Medulla oblongata (tissue), 1 donor: Measurements from ENCODE around the gene SOX10.

Experiments used
- DNase-seq: peaks from one replicate; pipeline ENCODE4 v3.0.0-alpha.2; 2015; ENCODE audit errors: extremely low spot score

Gene SOX10

DNA sequence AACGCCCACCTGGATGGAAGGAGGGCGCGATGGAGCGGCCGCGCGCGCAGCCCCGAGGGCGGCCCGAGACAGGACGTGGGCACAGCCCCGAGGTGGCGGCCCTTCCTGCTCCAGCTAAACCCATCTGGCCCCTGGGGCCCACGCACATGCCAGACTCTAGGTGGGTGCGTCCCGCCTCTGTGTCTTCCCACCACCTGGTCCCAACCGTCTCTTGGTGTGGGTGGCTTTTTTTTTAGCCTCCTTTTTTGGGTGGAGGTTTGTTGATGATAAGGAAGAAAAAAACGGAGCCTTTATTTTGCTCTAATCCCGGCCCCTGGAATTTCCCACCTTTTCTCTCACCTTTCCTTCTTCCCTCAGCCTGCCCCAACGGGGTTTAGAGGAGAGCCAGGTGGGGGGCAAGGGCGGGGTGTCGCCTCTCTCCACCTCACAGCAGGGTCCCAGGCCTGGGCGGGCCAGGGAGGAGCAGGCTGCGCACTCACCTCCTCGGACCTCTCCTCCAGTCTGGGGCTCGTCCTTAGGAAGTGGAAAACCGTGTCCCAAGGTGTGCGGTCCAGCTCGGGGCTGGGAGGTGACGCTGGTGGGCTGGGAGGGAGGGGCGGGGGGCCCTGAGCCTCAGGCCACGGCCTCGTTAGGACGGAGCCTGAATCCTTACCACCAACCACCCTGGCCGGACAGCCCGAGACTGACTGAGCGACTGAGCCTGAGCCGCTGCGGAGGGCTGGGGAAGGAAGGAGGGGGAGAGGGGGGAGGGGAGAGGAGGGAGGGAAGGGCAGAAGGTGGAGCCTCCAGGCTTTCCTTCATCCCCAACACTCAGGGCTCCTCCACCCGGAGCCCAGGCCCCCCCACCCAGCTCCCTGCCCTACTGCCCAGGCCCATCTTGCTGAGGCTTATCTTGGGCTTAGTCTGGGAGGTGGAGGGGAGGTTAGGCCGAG lies at the start of gene SOX10:
Gene SOX10, minus strand, starts transcription at position 696 of the 932 bp plus-strand sequence. CDS start 771 bp downstream, outside the sequence.
- DNase-seq, result peak; percentile 85

DNA sequence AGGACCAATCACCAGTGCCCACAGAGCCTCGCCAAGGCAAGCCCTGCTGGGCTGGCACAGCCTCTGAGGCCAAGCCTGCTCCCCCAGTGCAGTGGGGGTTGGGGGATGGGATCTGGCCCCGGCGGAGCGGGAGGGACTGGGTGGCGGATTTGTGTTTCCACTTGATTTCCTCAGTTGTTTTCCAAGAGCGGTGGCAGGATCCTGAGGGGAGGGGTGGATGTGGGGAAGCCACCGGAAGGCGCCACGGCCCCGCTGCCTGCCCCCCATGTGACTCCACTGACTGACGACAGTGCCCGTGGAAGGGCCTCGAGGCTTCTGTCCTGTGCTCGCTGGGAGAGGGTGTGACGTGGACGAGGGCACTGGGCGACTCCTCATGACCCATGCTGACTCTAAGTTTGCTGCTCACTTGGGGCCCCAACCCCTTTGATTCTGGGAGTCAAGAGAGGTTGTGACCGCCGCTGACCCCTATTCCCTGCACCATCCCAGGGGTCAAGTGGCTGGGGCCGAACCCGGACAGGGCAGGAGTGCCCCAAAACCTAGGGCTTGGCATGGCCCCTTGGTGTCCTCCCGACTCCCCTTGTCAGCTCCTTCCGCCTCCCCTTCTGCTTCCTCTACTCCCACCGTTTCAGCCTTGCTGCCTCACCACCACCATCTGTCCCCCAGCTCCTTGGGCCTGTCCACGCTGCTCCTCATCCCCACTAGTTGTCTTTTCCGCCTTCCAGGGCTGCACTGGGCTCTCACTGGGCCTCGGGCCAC lies 49.3 kb upstream of the SOX10 start:
- peak; percentile 92 for DNase-seq

DNA sequence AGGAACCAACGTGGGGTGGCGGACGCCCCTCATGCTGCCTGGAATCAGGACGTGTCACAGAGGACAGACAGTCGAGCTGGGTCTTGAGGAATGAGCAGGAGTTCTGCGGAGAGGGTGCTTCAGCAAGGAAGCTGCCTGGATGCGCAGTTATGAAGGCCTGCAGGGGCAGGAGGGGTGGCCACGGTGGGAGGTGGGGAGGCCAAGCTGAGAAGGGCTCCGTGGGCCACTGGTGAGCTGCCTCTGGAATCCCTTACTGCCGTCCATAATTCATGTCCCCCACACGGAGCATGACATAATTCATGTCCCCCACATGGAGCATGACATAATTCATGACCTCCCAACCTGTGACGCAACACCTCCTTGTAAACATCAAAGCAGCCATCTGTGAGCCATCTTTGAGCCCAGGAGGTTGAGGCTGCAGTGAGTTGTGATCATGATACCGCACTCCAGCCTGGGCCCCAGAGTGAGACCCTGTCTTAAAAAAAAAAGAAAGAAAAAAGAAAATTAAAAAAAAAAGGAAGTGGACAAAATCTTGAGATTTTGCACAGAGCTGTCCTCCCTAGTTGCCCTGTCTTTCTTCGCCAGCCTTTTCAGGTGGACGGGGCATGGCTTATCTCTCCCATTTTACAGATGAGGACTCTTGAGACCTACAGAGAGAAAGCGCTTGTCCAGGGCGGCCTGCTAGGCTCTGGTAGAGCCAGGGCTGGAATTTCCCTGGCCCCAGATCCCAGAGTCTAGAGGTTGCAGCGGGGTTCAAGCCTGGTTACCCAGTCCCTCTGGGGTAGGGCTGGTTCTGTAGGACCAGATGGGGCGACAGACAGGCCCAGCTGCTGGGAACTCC lies 48.5 kb upstream of the SOX10 start:
- no peak for DNase-seq

DNA sequence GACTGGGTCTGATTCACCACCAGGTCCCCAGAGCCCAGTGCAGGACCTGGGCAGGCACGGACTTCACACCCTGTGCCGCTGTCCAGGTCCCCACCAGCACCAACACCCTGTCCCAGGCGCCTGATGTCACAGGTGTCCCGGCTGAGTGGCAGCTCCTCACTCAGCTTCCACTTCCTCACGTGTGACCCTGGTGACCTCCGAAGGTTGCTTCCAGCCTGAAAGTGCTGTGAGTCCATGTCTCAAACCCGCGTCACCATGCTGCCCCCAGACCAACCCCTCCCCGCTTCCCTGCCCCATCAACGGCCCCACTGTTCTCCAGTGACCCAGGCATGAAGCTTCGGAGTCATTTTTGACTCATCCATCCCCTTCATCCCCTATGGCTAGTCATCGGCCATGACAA lies 47.1 kb upstream of the SOX10 start:
- DNase-seq, result no peak

DNA sequence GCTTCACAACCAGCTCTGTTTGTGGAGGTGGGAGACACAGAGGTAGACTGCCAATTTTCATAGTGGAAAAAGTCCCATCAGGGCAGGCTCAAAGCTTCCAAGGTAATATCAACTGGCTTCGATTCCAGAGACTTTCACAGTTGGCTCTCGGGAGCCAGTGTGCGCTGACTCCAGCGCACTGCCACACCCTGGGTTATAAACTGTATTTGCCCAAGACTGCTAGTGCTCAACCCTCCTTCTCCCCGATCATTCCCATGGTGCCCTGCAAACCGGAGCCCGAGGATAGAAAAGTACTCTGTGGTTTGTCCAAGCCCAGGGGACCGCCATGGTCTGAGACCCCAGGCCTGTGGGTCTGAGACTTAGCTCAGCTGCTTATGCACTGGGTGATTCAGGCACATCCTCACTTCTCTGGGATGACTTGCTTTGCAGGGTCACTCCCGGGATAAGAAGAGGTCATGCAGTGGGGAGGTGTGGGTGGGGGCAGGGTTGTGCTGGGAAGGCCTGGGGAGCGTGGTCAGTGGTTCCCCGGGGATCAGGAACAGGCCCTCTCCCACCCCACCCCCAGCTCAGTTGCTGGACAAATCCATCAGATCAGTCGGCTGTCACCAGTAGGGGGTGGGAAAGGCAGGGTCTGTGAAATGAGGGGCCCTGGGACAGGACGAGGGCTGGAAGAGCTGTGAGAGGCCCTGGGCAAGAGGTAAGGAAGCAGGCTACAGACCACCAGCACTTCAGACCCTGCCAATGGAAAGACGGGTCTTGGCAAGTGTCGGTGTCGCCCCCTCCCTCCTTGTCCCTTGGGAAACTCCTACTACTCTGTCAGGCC lies 46.2 kb upstream of the SOX10 start:
- no peak for DNase-seq

DNA sequence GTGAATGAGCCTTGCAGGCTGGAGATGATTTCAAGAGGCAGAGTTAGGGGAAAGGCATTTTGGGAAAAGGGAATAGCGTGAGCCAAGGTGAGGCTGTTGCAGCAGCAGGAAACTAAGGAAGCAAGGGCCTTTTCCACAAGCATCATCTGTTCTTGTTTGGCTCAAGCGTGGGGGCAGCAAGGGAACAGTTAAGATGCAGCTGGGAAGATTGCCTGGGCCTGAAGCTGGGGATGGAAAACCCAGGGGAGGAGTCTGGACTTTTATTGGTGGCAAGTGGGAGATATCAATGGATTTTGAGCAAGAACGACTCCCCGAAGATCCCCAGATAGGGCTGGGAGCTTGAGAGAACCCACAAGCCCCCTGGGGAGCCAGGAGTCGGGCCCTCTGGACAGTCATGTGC lies 45.5 kb upstream of the SOX10 start:
- DNase-seq, result no peak

DNA sequence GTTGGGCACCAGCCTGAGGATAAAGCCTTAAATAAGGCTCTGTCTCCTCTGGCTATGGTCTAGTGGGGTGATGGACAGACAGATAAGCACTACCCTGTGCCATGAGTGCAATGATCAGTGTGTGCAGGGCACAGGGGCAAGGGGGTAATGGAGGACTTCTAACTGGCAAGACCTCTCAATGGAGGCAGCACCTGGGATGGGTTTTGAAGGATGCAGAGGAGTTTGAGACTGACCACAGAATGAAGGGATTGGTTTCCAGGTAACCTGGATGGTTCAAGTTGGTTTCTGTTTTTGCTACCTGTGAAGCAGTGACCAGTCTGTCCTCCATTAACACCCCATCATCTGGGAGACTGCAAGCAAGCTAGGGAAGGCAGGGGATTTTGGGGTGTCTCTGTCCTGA lies 45.0 kb upstream of the SOX10 start:
- no peak for DNase-seq

DNA sequence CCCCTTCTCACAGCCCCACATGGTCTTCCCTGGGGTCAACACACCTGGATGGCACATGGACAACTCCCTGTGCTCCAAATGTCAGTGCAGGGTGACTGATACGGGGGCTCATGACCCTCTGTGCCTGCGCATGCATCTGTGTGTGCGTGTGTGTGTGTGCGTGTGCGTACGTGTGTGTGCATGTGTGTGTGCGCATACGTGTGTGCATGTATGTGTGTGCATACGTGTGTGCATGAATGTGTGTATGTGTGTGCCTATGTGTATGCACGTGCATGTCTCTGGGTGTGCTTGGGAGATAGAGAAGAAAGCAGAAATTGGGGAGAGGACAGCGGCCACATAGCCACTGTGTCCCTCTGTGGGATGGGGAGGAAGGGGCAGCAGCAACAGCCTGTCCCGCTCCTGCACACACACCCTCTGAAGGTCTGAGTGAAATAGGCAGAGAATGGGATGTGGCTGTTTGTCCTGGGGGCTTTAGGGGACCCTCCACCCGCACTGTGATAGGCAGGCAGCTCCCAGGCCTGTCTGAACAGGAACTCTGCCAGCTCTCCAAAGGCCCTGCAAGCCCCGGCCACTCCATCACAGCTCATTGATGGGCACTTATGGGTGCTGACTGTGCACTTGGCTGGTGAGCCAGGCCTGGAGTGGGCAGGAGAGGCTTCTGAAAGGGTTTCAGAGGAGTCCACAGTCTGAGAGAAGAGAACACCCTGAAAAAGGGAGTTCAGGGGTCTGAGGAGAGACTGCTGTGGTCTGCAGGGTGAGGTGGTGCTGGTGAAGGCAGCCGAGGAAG lies 44.2 kb upstream of the SOX10 start:
- peak; percentile 38 for DNase-seq

DNA sequence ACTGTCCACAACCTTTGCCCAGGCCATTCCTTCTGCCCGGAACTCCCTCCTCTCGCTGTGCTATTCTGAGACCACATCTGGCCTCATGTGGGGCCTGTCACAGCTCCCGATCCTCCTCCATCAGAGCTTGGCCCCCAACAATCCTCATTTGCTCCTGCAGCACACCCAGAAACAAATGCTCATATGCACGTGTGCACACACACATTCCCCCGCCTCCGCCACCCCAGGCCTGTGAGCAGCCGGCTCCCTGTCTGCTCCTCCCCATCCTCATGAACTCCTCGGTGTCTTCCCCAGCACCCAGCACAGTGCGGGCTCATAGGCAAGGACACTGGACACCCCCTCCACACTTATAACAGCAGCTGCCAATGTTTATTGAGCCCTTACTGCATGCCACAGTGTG lies 43.1 kb upstream of the SOX10 start:
- DNase-seq, result peak; percentile 35

DNA sequence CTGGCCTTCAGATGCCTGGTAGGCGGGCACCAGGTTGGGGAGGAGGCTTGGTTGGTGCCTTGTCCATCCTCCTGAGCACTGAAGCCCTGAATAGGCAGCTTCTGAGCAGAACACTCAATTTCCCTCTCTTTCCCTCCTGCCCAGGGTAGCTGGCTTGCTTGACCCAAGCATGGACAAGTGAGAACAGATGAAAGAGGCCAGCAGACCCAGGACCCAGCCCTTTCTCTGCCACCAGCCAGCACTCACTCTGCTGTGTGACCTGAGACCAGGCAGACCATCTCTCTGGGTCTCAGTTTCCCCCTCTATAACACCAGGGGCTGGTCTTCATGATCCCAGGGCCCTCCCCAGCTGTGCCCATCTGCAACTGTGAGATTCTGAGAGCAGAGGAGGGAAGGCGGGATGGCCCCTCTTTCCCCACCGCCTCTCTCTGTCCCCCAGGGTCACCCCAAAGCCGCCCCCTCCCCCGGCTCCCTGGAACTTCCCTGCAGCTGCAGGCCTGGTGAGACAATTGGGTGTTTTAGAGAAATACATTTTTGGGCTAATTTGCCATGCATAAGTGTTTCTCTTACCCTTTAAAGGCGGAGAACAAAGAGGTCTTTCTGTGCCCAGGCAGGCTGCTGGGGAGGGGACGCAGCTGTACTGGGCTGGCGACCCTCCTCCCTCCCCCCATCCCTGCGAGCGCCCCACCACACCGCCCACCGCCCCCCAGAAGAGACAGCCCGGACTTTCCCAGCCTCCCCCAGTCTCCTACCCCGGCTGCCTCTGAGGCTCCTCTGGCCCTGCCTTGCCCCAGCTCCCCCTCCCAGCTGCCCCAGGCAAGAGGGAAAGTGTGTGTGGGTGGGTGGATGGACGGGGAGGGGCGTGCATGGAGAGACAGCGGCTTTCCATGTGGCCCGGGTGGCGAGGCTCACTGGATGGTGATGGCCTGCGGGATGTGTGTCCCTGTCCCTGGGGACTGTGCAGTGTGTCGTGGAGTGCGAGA lies 42.1 kb upstream of the SOX10 start:
- peak; percentile 75 for DNase-seq

DNA sequence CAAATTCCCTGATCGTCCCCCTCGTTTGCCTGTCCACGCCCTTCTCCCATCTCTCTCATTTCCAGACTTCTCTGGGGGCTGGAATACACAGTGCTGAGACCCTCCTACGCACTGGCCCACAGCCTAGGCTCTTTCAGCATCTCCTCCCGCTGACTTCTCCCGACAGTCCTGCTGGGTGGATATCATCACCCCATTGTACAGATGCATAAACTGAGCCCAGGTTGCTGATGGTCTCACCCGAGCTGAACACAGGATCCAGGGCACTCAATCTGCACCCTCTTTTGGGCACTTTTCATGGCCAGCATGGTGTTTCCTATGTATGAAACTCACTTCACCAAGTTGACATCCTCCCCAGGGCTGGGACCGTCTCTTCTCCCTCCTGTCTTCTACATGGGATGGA lies 41.2 kb upstream of the SOX10 start:
- no peak for DNase-seq

DNA sequence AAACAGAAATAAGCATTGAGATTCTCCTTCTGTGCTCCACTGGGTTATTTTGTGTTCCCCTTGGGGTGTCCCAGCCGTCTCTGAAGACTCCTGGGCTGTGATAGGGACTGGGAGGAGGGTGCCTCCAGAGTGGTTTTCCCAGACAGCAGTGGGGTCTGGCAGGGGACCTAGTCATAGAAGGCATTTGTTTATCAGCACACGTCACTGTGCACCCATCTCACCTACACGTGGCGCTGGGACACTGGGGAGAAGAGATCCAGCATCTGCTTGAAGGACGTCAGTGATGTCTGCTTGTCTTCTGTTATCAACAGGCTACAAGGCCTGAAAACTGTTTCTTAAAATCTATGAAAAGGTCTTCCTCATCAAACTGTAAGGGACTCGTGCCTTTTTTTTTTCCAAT lies 38.7 kb upstream of the SOX10 start:
- no peak for DNase-seq

DNA sequence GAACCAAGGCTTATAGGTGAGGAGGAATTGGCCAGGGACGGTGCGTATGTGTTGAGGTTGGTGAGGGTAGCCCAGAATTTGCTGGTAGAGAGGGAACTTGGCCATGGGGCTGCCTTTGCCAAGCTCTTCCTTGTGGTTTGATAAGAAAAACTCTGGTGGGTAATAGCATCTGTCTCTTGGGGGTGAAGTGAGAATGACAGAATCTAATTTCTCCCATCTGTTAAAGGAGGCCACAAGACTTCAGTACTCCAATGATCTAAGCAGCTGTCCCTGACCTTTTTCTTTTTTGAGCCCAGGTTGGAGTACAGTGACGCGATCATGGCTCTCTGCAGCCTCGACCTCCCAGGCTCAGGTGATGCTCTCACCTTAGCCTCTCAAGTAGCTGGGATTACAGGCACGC lies 36.9 kb upstream of the SOX10 start:
- no peak for DNase-seq

DNA sequence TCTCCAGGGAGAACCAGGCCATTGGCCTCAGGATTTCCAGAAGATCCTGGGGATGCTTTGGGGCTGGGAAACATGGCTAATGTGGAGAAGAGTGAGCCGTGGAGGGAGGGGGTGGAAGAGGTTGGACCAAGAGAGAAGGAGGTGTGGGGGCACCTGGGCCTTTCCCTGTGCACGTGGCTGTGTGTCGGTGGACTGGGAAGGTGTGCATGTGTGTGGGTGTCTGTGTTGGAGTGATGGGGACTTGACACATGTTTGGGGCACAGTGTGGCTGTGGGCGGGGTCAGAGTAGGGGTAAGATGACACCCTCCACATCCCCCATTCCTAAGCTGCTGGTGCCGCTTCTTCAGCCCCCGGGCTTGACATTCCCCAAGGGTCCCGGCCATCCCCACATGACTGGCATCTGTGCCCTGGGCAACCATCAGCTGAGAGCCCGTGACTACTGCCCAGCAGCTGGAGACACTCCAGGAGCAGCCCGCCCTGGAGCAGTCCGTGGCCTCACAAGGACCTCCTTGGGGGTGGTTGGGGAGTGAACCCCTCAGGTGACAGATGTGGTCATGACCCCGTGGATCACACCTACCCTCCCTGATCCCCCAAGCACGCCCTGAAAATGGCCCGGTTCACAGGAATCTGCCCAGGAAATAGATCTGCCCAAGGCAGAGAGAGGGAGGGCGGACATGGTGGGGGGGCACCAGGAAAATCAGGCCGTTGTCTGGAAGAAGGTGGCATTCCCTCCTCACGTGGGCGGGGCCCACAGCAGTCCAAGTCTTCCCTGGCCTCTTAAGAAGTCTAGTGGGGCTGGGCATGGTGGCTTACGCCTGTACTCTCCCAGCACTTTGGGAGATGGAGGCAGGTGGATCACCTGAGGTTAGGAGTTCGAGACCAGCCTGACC lies 34.8 kb upstream of the SOX10 start:
- DNase-seq, result peak; percentile 52

DNA sequence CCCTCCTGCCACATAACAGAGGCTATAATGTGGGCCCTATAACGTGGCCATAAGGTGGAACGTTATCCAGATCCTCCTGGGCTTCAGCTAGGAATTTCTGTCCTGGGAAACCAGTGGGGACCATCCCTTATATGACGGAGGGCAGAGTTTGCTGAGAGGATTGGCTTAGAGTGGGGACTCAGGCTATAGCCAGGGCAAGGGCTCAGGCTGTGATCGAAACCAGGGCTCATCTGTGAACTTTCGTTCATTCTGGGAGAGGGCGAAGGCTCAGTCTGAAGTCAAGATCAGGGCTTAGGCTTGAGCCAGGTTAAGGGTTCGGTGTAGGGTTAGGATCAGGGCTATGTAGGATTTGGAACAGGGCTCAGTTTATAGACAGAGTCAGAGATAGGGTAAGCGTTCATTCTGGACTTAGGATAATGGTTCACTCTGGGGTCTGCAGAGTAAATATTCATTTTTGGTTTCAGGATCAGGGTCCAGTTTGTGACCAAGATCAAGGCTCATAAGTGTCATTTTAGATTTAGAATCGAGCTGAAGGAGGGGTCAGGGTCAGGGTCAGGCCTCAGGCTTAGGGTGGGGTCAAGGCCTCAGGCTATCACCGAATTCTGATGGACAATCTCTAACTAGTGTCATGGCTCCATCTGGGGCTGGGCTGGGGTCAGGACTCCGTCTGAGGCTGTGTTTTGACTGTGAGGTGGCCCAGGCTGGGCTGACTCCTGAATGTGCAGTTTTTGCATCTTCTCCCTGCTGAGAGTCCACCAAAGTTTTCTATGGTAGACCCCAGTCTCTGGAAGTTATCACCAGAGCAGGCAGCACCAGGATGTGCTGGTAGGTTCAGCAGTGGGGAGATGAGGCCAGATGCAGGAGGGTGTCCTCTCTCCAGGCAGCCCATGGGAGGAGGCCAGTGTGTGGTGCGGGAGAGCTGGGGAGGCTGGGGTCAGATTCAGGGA lies 33.9 kb upstream of the SOX10 start:
- no peak for DNase-seq

DNA sequence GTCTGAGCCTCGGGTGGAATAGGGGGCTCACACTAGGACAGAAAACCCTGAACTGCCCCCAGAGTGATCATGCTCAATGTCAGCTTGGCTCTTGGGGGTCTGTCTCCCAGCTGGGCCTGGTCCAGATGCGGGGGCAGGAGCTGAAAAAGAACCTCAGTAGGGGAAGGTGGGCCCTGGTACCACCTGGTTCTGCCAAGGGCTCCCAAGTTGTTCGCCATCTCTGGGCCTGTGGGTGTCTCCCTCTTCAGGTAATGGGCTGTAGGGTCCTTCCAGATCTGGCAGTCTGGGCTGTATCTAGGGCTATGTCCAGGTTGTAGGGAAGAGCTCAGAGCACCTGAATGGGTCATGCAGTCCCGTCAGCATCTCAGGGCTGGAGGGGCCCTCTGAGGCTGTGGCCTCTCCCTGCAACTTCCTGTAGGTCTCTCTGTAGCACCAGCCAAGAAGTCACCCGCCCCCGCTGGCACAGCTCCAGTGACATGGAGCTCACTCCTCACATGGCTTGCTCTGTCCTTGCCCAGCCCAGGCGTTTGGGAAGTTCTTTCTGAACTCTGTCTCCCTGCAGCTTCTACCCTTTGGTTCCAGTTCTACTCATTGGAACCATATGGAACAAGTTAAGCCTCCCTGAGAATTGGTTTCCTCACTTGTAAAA lies 33.0 kb upstream of the SOX10 start:
- peak; percentile 92 for DNase-seq
